Thyroid gland (tissue), 4 donors: ENCODE measurements around the gene CIT.

Experiments
- CTCF ChIP-seq, 6 experiments: fragments of 200-600 bp in 3 of 6; fragments of 450-650 bp in 3 of 6; sonication (generic) in 3 of 6; IDR thresholded peaks; one replicate each; pipeline ENCODE4 v1.5.1; 2016 to 2019; ENCODE audit warnings: antibody characterized with exemption in 6 of 6, mild to moderate bottlenecking in 2 of 6, inconsistent platforms in 1 of 6, moderate library complexity in 1 of 6
- POLR2A ChIP-seq, 2 donors: fragments of 450-650 bp; IDR thresholded peaks; one replicate each; pipeline ENCODE4 v1.6.1; 2017; ENCODE audit warnings: antibody characterized with exemption in 2 of 2, mild to moderate bottlenecking in 2 of 2, moderate library complexity in 1 of 2

DNA sequence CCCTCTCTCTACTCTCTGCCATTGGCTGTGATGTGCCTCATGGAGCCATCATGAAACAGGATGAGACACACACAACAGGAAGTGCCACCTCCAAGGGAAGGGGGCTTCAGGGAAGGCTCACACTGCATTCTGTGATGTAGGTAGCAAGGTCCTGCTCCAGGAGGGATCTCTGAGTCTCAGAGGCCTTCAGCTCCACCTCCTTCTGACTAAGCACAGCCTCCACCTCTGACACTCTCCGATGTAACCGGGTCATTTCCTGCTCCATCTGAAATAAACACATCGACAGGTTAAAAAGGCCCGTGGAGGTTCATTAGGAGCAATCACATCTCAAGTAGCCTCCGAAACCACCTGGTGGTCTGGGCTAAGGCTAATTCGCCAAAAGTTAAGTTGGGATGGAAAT, 93.3 kb downstream of the CIT start:
- TF ChIP-seq CTCF (IDR thresholded peaks at IDR 0.05) = no peak
- TF ChIP-seq POLR2A (IDR thresholded peaks at IDR 0.05) = no peak
